Measurements from ENCODE around the gene CRTC2.

Gene CRTC2

DNA sequence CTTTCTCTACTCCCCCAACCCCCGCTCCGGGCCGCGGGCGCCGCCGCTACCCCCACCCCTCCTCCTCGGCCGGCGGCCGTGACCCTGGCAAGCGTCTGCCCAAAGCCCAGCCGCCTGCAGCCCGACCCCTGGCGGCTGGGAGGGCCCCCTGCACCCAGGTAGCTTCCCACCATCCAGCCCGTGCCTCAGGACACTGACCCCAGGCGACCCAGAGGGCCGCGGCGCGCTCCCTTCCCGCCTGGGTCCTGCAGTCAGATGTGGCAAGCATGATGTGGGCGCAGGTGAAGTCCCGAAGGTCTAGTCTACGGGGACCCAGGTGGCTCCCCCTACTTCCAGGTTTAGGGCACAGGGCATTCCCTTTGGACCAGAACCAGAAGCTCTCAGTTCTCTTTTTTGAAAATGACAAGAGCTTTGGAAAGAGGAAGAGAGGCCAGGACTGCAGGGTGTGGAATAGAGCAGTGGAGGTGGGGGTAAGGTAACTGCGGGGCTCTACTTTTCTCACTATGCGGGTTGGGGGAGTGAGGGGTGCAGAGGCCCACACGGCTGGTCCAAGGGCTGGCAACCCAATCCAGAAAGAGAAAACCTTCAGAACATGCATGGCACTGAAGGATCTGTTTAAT is 11.7 kb downstream of the CRTC2 start, which contains the start of gene DENND4B:
TSS of gene DENND4B (minus strand) at position 97 of the 620 bp plus-strand sequence. CDS start 2,344 bp downstream, outside the sequence.
- peak; percentile 42 for DNase-seq (ENCODE audit: low read depth)

DNA sequence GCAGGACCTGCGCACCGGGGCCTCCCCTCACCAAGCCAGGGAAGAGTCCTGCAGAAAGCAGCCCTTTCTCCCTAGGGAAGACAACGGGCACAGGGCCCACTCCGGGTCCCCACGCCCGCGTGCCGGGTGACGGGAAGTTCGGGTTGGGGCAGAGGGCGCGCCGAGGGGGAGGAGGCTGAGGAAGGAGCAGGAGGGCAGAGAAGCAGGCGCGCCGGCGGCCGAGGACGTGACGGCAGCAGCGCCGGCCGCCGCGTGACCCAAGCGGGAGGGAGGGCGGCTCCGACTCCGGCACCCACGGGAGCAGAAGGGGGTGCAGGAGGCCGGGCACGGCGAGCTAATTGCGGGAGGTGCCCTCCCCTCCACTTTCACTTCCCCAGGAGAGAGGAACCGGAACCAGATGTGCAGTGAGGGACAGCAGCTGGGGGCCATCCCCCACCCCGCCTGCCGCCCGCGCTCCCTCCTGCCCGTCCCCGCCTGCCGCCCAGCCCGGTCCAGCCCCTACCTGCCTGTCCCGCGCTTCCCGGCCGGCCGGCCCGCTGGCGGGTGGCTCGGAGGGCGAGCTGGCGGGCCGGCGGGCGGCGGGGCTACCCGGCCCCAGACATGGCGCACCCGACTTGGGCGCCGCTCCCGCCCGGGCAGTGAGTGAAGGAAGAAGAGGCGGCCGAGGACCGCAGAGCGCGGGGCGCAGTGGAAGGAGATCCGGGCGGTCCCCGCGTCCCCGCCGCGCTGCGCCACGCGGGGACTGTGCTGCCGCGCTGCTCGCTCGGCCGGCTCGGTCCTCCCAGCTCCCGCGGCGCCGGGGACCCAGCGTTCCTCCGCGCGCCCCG is 12.4 kb downstream of the CRTC2 start:
- peak; percentile 47 for DNase-seq (ENCODE audit: low read depth)

DNA sequence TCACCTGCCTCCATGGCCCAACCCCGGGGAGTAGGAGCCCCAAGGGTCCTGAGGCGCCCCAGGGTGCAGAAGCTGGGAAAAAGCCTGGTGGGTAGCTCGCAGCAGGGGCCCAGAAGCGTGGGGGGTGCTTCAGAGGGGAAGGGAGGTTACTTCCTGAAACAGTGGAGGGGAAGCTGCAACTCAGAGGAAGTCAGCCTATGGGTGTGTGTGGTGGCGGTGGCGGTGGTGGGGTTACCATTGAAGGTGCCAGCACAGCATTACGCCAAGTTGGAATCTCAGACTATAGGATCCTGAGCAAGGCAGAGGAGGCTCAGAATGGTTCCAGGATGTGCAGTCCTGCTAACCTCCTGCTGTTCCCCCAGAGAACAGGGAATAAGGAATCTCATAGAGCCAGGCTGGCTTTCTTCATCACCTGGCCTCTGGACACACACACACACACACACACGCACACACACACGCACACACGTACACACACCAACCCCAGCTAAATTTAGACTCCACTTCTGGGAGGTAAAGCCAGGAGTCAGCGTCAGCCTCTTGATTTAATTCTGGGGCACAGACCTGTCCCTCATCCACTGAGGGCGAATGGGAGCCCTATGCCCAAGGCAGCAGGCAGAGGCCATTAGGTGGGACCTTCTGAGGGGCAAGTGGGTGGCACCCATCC is 13.1 kb downstream of the CRTC2 start:
- peak; percentile 63 for DNase-seq (ENCODE audit: low read depth)

DNA sequence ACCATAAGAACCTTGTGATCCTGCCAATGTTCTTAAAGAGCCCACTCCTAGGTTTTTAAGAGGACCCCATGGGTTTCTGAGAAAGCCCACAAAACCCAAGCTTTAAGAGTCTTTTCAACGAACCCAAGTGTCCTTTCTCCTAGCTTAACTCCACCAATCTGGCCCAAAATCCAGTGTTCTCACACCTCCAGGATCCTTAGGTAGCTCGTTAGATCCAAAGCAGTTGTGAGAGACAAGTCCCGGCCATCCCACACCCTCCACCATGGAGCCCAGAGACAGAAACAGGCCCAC is 13.6 kb downstream of the CRTC2 start:
- DNase-seq (ENCODE audit: low read depth), result no peak

DNA sequence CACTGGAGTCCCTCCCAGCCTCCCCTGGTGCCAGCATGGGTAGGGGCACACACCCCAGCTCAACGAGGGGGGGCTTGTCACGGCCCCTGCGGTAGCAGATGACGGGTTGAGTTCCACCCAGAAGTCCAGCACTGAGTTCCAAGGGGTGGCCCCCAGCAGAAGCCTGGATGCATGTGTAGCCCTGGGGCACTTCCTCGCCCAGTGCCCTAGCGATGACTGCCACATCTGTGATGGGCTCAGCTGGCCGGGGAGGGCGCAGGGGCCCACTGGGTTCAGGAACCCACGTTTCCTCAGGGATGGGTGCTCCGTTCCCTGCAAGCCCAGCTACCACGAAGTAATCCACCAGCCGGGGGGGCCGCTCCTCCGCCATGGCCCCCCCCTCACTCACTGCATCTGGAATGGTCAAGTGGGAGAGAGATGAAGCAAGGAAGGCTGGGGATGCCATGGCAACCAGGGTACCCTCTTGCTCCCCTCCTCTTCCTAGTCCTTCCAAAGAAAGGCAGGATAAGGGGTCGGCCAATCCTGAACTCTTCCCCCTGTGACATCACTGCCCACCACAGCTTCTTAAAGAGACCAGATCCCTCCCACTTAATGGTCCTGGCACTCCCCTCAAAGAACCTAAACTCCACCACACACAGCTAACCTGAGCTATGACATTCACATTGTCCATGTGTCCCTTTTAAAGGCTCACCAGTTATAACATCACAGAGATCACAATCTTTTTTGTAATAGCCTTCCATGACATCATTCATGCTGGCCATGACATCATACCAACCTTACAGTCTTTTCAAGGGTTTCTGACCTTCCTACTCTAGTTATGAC is 14.2 kb downstream of the CRTC2 start:
- no peak for DNase-seq (ENCODE audit: low read depth)

DNA sequence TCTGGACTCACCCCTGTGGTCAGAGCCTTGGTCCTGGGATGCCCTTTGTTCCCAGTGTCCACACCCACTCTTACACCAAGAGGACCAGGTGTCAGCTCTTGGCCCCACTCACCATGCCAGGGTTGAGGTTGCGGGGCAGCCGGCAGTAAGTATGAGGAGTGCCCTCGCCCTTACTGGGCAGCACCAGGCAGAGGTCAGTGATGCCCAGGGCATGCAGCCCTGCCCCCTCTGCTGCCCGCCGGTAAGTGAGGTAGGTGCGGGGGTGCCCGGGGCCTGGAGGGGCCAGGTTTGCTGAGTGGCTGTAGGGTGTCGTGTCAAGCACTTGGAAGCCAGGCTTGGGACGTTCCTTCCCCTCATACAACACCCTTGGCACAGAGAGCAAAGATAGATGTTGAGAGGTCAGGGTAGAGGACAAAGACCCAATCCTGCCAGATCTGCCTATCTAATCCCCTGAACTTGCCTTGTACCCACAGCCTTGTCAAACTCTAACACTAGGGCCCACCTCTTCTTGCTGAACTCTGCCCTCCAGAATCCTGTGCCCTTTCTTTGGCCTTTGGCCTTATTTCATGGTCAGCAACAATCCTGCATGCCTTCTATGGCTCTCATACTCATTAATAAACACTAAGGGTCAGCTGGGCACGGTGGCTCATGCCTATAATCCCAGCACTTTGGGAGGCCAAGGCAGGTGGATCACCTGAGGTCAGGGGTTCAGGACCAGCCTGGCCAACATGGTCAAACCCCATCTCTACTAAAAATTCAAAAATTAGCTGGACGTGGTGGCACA is 15.5 kb downstream of the CRTC2 start:
- no peak for DNase-seq (ENCODE audit: low read depth)

DNA sequence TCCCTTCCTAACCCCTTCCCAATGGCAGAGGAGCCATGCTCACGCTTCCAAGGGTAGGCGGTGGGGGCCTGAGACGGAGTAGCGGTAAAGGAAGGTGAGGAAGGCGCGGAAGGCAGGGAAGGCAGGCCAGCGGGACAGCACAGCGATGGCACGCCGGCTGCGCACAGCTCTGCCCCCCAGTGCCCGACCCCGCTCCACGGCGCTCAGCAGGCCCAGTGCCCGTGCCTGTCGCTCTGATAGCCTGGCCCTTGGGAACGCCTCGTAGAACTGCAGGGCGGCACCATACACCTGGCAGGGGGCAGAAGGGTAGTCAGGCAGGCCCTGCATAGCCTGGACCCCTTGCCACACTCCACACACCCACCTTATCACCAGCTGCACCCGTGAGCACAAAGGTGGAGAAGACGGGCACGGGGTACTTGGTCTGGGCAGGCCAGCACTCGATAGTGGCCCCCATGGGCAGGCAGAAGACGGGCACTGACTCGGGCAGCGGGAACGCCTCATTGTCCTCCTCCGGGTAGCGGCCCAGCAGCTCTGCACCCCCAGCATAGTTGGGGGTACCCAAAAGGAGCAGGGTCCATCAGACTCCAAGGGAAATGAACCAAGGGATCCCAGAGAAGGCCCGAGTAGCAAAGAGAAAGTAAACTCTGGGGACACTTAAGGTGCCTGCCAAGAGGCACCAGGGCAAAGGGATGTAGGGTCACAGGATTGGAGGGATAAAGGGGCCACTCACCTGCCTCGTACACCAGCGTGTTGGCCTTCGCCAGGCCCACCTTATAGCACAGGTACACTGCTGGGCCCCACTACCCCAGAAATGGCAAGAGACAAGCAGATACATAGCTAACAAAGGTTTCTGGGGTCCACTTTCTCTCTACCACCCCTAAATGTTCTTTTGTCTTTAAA is 16.3 kb downstream of the CRTC2 start:
- DNase-seq (ENCODE audit: low read depth), result no peak

DNA sequence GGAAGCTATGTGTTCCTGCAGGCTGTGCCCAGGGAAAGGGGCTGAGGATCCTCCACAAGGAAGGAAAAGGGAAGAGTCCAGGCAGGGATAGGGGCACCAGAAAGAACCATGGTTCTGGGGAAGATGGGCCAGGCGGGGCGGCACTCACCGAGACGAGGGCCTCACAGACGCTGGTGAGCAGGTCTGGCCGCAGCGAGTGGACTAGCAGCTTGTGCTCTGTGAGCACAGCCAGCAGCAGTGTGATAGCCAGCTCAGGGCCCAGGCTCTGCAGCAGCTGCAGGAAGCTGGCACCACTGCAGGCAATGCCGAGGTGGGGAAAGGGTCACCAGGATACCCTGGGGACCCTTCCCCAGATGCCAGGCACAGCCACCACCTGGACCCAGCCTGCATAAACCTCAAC is 17.7 kb downstream of the CRTC2 start:
- no peak for DNase-seq (ENCODE audit: low read depth)

DNA sequence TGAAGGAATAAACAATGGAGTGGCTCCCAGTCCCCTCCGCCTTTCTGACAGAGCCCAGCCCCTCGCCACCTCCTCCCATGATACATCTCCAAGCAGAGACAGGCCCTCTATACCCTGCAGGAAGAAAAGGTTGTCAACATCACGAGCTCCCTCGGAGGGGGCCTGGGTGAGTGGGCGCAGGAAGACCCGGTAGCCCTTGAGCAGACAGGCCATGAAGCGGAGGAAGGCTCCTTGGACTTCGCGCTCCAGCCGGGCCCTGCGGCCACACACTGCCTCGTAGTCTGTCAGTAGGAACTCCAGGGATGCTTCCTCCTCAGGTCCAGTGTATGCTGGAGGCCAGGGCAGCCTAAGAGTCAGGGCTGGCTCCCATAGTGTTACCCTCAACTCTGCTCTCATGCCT is 18.9 kb downstream of the CRTC2 start:
- no peak for DNase-seq (ENCODE audit: low read depth)

DNA sequence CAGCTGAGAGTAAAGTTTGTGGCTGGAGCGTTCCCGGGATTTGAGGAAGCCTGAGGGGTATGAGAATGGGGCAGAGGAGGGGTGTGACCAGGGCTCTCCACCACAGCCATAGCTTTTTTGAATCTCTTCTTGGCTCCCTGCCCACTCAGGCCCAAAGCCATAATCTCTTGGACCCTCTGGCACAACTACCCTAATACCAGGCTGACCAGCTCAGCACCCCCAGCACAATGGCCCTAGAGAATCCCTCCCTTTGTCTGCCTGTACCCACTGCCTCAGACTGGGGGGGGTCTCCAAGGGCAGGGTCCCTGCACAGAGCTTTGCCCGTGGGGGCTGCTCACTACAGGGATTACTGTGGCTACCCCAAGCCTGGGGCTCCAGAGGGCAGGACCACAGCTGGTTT is 19.4 kb downstream of the CRTC2 start:
- DNase-seq (ENCODE audit: low read depth), result no peak

DNA sequence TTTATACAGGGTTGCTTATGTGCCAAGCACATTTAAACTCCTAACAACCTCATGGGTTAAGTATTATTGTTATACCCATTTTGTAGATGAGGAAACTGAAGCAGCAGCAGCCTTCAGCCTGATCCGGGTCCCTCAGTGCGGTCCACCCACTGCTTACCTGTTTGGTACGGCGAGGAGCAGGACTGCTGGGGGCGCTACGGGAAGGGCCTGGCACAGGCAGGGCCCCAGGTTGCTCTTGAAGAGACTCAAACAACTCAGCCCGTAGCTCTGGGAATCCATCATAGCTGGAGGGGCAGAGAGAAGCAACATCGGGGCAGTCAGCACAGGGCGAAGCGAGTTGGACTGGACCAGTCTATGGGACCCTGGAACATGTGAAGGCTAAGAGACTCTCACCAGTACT is 21.1 kb downstream of the CRTC2 start:
- DNase-seq (ENCODE audit: low read depth), result no peak

DNA sequence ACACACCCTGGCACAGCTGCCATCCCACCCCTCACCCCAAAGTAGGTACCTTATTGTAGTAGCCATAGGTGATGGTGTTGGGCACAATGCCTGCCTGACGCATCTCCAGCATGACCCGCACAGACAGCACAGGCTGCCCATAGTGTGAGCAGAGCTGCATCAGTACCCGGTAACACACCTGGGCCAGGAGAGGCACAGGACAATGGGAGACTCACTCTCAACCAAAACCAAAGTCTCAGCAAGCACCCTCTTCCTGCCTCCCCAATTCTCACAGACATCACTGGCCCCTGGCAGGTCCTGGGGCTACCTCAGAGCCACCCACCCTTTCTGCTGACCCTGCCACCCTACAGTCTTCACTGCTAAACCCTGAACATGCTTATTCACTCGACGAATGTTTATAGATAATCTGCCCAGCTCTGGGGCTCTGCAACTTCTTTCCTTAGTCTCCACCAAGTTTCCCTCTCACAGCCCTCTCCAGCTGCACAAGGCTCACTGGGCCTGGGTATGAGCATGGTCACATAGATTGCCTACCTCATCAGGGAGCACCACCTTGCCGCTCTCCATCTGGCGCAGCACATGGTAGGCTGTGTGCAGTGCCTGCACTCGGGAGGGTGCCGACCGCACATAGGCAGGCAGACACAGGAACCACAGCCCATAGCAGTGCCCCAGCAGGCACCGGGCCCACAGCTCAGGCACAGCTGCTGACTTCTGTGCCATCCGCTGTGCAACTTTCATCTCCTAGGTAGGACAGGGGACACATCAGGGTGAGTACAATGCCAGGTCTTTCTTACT is 22.2 kb downstream of the CRTC2 start:
- no peak for DNase-seq (ENCODE audit: low read depth)

DNA sequence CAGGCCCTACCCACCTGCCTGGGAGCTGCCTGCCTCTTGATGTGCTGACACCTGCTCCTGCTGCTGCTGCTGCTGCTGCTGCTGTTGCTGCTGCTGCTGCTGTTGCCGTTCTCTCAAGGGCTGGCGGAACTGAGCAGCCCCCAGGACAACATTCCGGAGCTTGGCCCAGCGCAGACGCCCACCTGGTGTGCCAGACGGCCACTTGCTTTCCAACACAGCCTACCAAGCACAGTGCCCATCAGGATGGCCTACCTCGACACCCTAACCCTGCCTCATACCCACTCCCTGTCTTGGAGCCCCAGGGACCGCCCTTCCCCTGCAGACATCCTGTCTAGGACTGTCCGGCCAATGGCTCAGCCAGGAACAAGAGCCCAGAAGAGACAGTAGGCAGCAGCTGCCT is 23.7 kb downstream of the CRTC2 start:
- no peak for DNase-seq (ENCODE audit: low read depth)

DNA sequence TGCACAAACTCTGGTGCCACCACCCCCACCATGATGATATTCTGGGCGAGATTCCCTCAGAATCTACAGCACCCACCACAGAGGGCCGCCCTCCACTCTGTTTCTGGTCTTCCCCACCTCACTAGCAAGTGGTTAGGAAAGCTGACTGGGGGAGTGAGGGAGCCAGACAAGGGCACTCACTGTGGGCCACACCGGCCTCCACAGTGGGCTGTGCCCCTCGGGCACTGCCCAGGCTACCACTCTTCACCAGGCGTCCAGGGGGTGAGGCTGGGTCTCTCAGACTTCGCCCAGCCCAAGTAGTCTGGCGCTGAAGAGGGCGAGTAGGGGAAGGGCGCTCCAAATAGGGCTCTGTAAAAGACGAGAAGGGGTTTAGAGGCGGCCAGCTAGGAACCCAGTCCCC is 24.5 kb downstream of the CRTC2 start:
- no peak for DNase-seq (ENCODE audit: low read depth)

DNA sequence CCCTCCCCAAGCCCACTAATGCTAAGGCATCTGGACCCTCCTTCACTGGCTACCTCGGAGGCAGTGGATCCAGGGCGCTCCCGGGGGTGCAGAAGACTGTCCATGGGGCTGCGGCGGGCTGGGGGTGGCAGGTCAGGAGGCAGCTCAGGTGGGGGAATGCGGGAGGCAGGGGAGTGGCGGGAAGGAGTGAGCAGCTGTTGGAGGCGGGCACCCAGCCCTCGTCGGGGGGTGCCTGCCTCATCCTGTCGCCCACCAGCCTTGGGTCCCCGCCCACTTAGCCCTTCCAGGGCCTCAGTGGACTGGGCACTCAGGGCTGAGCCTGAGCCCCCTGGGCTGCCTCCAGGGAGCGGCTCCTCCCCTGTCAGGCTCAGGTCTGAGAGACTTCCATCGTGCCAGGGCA is 25.0 kb downstream of the CRTC2 start:
- DNase-seq (ENCODE audit: low read depth), result no peak

DNA sequence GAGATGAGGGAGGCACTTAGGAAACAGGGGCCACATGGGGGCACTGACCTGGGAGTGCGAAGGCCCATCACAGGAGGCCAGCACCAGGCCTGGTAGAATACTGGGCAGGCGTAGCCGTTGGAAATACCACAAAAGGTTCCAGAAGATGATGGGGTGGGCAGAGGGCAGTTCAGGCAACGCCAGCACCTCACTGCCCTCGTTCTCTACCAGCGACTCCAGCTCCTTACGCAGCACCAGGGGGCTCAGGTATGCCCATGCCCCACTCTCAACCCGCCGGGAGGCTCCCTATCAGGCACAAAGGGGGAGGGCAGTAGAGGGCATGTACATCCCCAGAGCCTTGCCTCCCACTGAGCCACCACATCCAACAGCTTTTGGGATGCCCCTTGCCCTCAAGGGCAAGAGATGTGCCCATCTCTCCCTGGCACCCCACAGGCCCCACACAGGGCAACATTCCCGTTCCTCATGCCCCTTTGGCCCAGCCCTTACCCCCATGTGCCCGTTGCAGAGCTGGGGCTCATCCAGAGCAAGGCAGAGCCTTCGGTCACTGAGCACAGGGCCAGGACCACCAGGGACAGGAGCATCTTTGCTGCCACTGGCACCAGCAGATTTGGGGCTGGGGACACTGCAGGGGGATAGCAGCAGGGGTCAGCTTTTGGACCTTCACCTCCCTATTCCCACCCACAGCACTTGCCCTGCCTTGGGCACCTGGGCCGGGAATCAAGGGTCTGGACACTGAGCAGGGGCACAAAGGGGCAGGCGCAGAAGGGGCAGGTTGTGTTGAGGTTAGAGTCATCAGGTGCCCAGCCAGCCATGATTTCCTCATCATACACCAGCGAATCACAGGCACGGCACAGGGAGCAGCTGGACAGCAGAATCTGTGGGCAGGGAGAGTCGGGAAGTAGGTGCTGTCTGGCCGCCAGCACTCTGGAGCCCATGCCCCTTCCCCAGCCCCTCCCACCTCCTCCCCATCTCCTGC is 26.0 kb downstream of the CRTC2 start:
- DNase-seq (ENCODE audit: low read depth), result no peak

DNA sequence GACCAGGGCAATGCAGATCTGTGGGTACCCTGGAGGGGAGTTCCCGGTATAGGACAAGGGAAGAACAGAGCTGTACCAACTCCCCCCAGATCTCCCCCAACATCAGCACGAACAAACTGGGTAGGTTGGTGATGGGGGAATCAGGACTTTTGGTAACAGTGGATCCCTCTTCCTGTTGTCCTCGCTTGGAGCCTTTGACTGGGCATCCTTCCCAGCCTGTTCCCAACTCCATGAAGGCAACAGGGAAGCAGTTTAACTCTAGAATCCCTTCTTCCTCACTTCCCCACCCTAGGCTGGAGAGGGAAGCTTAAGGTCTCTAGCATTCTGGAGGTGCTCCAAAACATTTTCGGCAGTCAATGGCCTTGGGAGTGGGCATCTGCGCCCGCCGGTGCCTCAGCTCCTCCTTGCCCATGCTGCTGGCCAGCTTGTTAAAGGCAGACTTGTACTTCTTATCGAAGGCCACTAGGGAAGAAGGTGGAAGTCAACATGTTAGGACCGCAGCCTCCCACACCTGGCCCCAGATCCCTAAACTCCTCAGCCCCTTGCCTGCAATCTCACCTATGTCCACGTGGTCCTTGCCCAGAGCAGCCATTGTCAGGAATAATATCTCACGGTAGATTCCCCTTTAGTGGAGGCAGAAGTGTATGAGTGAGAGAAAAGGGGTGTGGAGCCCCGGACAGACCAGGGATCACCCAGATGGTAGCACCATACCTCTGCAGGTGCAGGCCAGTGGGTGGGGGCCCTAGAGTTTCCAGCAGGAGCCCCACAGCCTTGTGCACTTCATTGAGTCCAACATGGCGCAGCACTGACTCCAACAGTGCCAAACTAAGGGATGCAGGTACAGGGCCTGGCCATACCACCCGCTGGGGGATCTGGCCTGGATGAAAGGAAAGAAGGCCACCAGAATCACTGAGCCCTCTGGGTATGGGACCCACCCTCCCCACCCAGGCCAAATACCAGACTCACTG is 28.1 kb downstream of the CRTC2 start:
- DNase-seq (ENCODE audit: low read depth), result no peak

Data from stimulated activated CD8-positive, alpha-beta memory T cell treated with anti-CD3 and anti-CD28 coated beads, Interleukin-15, amount 100 ng/mL, for 1 hour (primary cell).